Measurements from ENCODE around the gene SPAG9.

GRCh38 chr17:51014129-51014528, 106.5 kb downstream of the SPAG9 start:
- TF ChIP-seq ZNF777 (tag by site-specific recombination; IDR thresholded peaks at IDR 0.05; ENCODE audit: borderline replicate concordance): no peak
- no peak for TF ChIP-seq ZNF121 (tag by site-specific recombination; IDR thresholded peaks at IDR 0.05)
- no peak for TF ChIP-seq ZBTB7A (tag by site-specific recombination; IDR thresholded peaks at IDR 0.05; ENCODE audit: low read depth)
- no peak for TF ChIP-seq REST (tag by site-specific recombination; IDR thresholded peaks at IDR 0.05)
- no peak for TF ChIP-seq ZNF571 (tag by site-specific recombination; IDR thresholded peaks at IDR 0.05)
- no peak for TF ChIP-seq ZNF23 (tag by site-specific recombination; IDR thresholded peaks at IDR 0.05; ENCODE audit: borderline replicate concordance)
- TF ChIP-seq YY2 (tag by site-specific recombination; IDR thresholded peaks at IDR 0.05): no peak
- TF ChIP-seq CTCF (tag by site-specific recombination; IDR thresholded peaks at IDR 0.05): no peak
- no peak for TF ChIP-seq PATZ1 (tag by site-specific recombination; IDR thresholded peaks at IDR 0.05)
- TF ChIP-seq ATF2 (tag by site-specific recombination; IDR thresholded peaks at IDR 0.05; ENCODE audit: low read depth): no peak
- no peak for TF ChIP-seq ZBTB1 (tag by site-specific recombination; IDR thresholded peaks at IDR 0.05)
- no peak for TF ChIP-seq ZNF629 (tag by site-specific recombination; IDR thresholded peaks at IDR 0.05)
- TF ChIP-seq PRDM1 (tag by site-specific recombination; IDR thresholded peaks at IDR 0.05): no peak
- TF ChIP-seq ELK4 (IDR thresholded peaks at IDR 0.05; ENCODE audit: borderline replicate concordance, low read depth, low read length): no peak
